DOHH2 (cell line): ENCODE results near the gene ALK.

ENCODE experiments used
- EZH2phosphoT487 ChIP-seq: fragments of 200-600 bp; sonication (generic); IDR thresholded peaks from 2 replicates; pipeline ENCODE4 v1.6.1; 2017; ENCODE audit warnings: borderline replicate concordance, mild to moderate bottlenecking, antibody characterized with exemption, low read length, moderate library complexity, mixed read lengths
- TF ChIP-seq, protein P1 (sequence below): fragments of 200-600 bp; sonication (generic); IDR thresholded peaks from one replicate; pipeline ENCODE4 v1.5.1; 2014; ENCODE audit warnings: antibody characterized with exemption, mild to moderate bottlenecking, low read depth, low read length; ENCODE audit not compliant: poor library complexity, severe bottlenecking

DNA sequence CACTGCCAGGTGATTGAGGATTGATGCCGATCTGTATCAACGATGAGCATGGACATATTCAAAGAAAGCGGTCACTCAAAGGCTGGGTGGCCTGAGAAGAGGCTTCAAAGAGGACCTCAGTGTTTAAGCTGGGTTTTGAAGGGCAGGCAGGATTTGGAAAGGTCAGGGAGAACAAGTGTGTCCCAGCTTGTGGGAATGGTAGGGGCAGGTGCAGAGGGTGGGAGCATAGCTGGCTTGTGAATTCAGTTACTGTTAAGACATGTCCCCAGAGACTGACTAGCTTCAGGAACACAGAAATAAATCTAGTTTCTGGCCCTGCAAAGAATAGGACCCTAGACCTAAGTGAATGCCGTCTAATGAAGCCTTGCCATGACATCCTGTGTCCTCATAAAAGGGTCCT is 442.7 kb downstream of the ALK start:
- TF ChIP-seq, protein P1, sequence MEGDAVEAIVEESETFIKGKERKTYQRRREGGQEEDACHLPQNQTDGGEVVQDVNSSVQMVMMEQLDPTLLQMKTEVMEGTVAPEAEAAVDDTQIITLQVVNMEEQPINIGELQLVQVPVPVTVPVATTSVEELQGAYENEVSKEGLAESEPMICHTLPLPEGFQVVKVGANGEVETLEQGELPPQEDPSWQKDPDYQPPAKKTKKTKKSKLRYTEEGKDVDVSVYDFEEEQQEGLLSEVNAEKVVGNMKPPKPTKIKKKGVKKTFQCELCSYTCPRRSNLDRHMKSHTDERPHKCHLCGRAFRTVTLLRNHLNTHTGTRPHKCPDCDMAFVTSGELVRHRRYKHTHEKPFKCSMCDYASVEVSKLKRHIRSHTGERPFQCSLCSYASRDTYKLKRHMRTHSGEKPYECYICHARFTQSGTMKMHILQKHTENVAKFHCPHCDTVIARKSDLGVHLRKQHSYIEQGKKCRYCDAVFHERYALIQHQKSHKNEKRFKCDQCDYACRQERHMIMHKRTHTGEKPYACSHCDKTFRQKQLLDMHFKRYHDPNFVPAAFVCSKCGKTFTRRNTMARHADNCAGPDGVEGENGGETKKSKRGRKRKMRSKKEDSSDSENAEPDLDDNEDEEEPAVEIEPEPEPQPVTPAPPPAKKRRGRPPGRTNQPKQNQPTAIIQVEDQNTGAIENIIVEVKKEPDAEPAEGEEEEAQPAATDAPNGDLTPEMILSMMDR = no peak
- no peak for TF ChIP-seq EZH2phosphoT487
